ENCODE data around the gene VRK3. TPM values are rescaled to one million over a fixed set of nuclear protein-coding genes. Genes with fewer than 3 reads are reported as not detected.
"Not testable (repeated sequence)": the region's sequence is repeated elsewhere in the genome, so short reads cannot be mapped to it uniquely, and the experiment has no call there.

Gene VRK3
- total and polyA plus RNA-seq, 3 donors from 2014 or later: 143 to 375 (median 237) TPM

DNA sequence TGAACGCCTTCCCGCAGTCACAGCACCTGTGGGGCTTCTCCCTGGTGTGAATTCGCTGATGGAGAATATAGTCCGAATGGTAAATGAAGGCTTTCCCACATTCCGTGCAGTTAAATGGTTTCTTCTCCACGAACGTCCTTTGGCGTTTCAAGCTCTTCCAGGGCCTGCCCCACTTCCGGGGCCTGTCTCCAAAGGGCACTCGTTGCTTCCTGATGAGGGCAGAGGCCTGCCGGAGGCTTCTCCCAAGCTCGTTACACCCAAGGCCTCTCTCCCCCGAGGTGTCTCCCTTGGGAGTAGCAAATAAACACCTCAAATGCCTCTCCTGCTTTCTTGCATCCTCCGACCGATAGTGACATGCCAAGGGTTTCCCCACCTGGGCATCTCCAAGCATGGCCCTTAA lies 34.9 kb upstream of the VRK3 start:
- Histone ChIP-seq H3K4me3 (no peak overlapping the region), H3K4me1 (no peaks in the 10 kb centered on the region), H3K27me3 (no peaks in the 10 kb centered on the region), H3K9me3 (no peaks in the 10 kb centered on the region), H3K36me3 (ENCODE audit: low read depth, missing control alignments) (no peaks in the 10 kb centered on the region), H3K27ac (no peak overlapping the region)
- no peak for DNase-seq
- 81 to 87% methylated on average over 15 of the region's 15 CpGs for WGBS, 2 donors
- intact Hi-C loops (cut with DNase I; ENCODE audit: low total_unique reads): no loop called here
- TF ChIP-seq, protein P1, sequence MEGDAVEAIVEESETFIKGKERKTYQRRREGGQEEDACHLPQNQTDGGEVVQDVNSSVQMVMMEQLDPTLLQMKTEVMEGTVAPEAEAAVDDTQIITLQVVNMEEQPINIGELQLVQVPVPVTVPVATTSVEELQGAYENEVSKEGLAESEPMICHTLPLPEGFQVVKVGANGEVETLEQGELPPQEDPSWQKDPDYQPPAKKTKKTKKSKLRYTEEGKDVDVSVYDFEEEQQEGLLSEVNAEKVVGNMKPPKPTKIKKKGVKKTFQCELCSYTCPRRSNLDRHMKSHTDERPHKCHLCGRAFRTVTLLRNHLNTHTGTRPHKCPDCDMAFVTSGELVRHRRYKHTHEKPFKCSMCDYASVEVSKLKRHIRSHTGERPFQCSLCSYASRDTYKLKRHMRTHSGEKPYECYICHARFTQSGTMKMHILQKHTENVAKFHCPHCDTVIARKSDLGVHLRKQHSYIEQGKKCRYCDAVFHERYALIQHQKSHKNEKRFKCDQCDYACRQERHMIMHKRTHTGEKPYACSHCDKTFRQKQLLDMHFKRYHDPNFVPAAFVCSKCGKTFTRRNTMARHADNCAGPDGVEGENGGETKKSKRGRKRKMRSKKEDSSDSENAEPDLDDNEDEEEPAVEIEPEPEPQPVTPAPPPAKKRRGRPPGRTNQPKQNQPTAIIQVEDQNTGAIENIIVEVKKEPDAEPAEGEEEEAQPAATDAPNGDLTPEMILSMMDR (IDR thresholded peaks at IDR 0.05): no peak
- no peak for TF ChIP-seq POLR2A (IDR thresholded peaks at IDR 0.05)

DNA sequence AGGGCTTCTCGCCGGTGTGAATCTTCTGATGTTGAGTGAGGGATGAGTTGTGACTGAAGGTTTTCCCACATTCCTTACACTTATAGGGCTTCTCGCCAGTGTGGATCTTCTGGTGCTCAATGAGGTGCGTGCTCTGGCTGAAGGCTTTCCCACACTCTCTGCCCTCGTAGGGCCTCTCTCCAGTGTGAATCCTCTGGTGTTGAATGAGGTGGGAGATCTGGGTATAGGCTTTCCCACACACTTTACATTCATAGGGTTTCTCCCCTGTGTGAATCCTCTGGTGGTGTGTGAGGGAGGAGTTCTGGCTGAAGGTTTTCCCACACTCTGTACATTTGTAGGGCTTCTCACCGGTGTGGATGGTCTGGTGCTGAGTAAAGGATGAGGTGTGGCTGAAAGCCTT lies 33.9 kb upstream of the VRK3 start:
- WGBS, 2 donors: 83 to 89% methylated on average over 6 of the region's 6 CpGs
- intact Hi-C loops (cut with DNase I; ENCODE audit: low total_unique reads): no loop called here
- DNase-seq: no peak
- no peak overlapping the region for H3K4me3 ChIP-seq
- no peaks in the 10 kb centered on the region for H3K27me3 ChIP-seq
- H3K4me1 ChIP-seq: no peaks in the 10 kb centered on the region
- H3K36me3 ChIP-seq (ENCODE audit: low read depth, missing control alignments): no peaks in the 10 kb centered on the region
- no peak for TF ChIP-seq POLR2A (IDR thresholded peaks at IDR 0.05)
- TF ChIP-seq, protein P1 (IDR thresholded peaks at IDR 0.05): no peak
- no peaks in the 10 kb centered on the region for H3K9me3 ChIP-seq
- no peak overlapping the region for H3K27ac ChIP-seq

DNA sequence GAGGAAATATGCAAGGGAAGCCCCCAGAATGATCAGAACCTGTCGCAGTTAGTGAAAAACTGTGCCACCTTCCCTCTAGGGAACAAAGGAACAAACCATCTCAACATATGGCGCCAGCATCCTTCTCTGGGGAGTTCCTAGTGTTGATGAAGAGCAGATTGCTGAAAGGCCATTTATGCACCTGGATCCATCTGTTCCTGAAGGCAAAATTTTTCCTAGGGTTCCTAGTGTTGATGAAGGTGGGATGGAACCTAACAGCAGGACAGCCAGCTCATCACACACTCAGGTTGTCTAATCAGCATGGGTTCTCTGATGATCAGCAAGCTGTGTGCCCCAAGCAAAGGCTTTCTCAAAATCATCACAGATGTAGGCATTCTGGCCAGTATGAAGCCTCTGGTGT lies 33.3 kb upstream of the VRK3 start:
- Histone ChIP-seq H3K27me3 (no peaks in the 10 kb centered on the region), H3K9me3 (no peaks in the 10 kb centered on the region), H3K36me3 (ENCODE audit: low read depth, missing control alignments) (no peaks in the 10 kb centered on the region), H3K27ac (no peak overlapping the region), H3K4me3 (no peak overlapping the region), H3K4me1 (no peaks in the 10 kb centered on the region)
- intact Hi-C loops (cut with DNase I; ENCODE audit: low total_unique reads): no loop called here
- DNase-seq: no peak
- 82 to 95% methylated on average over 2 of the region's 2 CpGs for WGBS, 2 donors
- TF ChIP-seq, protein P1 (IDR thresholded peaks at IDR 0.05): no peak
- TF ChIP-seq POLR2A (IDR thresholded peaks at IDR 0.05): no peak

DNA sequence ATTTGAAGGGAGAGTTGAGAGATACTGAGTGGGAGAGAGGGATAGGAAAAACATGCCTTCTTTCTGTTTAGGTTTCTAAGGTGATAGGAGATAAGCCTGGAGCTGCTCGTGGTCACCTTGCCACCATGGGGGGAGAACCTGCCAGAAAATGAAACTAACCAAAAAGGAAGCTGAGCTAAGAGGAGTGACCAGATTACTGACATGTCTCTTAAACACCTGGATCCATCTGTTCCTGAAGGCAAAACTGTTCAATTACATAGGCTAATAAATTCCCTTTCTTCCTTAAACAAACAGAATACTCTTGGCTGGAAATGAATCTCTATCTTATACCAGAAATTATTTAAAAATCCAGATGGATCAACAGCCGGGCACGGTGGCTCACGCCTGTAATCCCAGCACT lies 27.9 kb upstream of the VRK3 start:
- Histone ChIP-seq H3K4me3 (no peak overlapping the region), H3K27me3 (no peaks in the 10 kb centered on the region), H3K27ac (no peak overlapping the region), H3K4me1 (no peaks in the 10 kb centered on the region), H3K36me3 (ENCODE audit: low read depth, missing control alignments) (no peaks in the 10 kb centered on the region), H3K9me3 (no peaks in the 10 kb centered on the region)
- WGBS, 2 donors: 66 to 78% methylated on average over 4 of the region's 4 CpGs
- DNase-seq: no peak
- TF ChIP-seq POLR2A (IDR thresholded peaks at IDR 0.05): no peak
- TF ChIP-seq, protein P1 (IDR thresholded peaks at IDR 0.05): no peak
- intact Hi-C loops (cut with DNase I; ENCODE audit: low total_unique reads): no loop called here

DNA sequence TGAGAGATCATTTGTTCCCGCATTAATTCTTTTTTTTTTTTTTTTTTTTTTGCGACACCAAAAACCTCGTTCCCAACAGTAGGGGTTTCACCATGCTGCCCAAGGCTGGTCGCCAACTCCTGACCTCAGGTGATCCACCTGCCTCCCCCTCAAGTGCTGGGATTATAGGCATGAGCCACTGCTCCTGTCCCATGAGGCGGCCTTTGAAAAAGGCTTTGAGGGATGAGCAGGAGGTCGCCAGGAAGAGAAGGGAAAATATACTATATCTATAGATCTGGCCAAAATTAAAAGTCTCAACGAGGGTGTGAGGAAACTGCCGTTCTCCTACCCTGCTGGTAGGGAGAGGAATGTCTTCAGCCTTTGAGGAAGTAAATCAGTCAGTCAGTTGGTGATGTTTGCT lies 26.8 kb upstream of the VRK3 start:
- H3K9me3 ChIP-seq: no peaks in the 10 kb centered on the region

DNA sequence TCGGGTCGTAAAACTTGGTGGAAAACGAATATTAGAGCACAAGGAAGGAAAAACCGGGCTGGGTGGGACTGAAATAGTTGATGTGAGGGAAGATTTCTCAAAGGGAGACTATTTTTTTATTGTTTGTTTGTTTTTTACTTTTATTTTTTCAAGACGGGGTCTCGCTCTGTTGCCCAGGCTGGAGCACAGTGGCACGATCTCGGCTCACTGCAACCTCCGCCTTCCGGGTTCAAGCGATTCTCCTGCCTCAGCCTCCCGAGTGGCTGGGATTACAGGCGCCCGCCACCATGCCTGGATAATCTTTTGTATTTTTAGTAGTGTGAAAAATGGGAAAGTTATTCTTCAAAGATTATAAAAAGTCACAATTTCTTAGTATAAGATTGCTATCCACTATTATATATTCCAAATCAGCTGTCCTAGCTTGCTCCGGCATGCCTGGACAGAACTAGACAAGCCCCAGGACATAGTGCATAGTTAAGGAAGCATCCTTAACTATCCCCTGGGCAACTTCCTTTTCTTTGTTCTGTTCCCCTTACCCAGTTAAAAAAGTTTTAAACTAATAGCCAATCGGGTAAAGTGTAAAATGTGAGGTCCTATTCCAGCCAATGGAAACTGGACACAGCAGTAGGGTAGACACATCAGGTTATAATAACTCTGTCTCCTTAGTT lies 26.2 kb upstream of the VRK3 start:
- intact Hi-C loops (cut with DNase I; ENCODE audit: low total_unique reads); H3K27ac ChIP-seq; DNase-seq; H3K36me3 ChIP-seq (ENCODE audit: low read depth, missing control alignments); H3K27me3 ChIP-seq; H3K4me1 ChIP-seq; H3K9me3 ChIP-seq: not testable (repeated sequence)
- WGBS, 2 donors: 32 to 33% methylated on average over 16 of the region's 16 CpGs
- peak overlapping the region; percentile 52 for H3K4me3 ChIP-seq

More for the DNA sequence above, 26.8 kb upstream of the VRK3 start:
- no peak for DNase-seq
- Histone ChIP-seq H3K36me3 (ENCODE audit: low read depth, missing control alignments) (no peaks in the 10 kb centered on the region), H3K4me3 (no peak overlapping the region), H3K4me1 (no peaks in the 10 kb centered on the region), H3K27ac (no peak overlapping the region), H3K27me3 (no peaks in the 10 kb centered on the region)
- TF ChIP-seq, protein P1 (IDR thresholded peaks at IDR 0.05): no peak
- no peak for TF ChIP-seq POLR2A (IDR thresholded peaks at IDR 0.05)
- intact Hi-C loops (cut with DNase I; ENCODE audit: low total_unique reads): no loop called here
- 65 to 73% methylated on average over 8 of the region's 8 CpGs for WGBS, 2 donors

Measured in testis (tissue), 3 donors.